GM21786 (cell line): ENCODE data around the gene FCN3.

ENCODE experiments used
- ATAC-seq: cut with Tn5 transposase; IDR thresholded peaks from one replicate; pipeline ENCODE4 v1.9.1; 2021; ENCODE audit not compliant: unreplicated experiment

The FCN3 gene

DNA sequence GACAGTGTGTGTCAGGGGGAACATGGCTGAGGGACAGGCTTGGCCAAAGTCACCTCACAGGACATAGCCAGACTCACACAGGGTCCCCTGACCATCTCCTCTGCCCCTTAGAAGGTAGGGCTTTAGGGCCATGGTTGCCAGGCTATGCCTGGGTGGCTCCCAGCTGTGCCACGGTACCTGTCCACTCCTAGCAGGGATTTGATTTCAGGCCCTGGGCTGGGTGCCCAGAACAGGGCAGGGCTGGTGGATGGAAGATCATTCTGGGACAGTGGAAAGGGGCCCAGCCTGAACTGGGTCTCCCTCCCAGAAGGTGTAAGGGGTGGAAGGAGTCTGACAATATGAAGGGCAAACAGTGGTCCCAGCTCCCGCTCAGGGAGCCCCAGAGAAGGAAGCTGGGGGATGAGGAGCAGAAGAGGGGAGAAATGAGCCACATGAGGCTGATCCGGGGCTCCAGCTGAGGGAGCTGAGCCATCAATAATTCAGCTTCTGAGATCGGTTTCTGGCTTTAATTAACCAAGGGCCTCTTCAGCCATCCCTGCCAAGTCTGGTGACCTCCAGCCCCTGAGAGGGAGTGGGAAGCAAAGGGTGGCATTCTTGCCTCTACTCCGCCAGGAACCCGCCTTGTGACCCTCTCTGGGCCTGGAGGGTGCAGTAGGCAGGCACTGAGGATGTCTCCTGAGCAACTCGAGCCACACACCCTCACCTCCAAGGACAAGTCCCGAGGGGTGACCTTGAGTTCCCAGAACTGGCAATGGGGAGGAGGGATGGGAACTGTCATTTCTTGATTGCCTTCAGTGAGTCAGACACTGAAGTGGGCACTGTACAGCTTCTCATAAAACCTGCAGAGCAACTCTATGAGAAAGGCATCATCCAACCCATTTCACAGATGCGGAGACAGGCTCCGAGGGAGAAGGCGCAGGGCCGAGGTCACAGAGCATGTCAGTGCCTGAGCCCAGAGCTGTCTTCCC, 6.4 kb upstream of the FCN3 start:
- ATAC-seq, result no peak

DNA sequence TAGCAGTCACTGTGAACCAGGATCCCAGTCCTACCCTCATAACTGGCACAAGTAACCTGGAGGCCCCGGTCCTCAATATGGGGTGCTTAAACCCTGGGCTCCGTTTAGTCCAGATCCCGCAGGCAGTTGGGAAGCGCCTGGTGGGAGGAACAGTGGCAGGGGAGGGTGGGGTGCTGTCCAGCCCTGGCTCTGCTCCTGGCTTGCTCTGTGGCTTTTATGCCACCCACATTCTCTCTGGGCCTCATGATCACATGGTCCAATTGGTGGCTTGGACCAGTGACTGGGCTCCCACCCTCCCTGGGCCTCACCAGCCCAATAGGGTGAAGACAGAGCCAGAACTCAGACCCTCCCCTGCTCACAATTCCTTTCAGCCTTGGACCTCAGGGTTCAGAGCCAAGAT, 5.6 kb upstream of the FCN3 start:
- ATAC-seq, result no peak

DNA sequence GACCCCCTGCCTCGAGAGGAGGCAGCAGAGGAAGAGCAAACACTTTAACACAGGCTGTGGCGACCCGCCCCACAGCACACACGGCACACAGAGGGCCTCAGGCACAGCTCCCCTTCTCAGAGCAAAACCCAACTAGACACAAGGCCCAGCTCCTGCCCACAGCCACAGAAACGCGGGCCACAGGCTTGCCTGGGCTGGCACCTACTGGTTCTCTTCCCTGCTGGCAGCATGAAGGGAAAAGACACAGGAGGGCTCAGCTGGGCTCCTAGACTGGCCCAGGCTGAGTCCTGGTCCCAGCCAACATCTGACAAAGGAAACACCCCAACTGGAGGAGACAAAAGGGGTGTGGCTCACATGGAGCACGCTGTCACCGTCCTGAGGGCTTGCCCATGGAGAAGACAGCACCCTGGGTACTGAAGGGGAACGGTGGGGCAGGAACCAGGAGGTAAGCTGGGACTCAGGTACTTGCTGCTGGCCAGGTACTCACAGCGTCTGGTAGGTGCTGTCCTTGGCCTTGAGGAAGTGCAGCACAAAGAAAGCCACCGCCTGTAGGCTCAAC, 5.0 kb upstream of the FCN3 start:
- ATAC-seq, result no peak

DNA sequence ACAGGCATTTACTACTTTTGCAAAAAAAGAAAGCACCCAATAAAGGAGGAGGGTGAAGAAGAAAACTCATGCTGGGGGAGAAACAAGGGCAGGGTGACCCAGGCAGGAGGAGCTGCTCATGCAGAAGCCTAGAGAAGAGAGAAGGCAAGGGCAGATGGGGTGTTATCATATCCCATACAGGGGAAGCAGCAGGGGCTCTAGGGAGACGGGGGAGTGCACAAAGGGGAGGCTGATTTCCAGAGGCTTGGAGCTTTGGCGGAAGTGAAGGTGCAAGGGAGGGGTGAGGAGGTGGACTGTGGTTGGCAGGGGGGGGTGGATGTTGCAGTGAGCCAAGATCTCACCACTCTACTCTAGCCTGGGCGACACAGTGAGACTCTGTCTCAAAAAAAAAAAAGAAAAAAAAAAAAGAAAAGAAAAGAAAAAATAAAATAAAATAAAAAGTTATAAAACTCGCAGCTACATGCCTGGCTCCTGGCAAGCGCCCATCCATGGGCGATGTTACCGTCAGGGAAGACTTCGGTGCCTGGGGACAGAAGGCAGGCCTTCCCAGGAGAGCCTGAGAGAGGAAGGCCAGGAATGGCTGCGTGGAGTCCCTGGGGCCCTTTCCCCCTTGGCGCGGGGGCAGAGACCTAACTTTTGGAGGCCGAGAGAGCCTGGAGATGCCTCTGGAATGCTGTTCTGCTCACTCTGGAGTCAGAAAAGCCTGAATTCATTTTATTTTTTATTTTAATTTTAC, 3.3 kb upstream of the FCN3 start:
- ATAC-seq, result no peak

DNA sequence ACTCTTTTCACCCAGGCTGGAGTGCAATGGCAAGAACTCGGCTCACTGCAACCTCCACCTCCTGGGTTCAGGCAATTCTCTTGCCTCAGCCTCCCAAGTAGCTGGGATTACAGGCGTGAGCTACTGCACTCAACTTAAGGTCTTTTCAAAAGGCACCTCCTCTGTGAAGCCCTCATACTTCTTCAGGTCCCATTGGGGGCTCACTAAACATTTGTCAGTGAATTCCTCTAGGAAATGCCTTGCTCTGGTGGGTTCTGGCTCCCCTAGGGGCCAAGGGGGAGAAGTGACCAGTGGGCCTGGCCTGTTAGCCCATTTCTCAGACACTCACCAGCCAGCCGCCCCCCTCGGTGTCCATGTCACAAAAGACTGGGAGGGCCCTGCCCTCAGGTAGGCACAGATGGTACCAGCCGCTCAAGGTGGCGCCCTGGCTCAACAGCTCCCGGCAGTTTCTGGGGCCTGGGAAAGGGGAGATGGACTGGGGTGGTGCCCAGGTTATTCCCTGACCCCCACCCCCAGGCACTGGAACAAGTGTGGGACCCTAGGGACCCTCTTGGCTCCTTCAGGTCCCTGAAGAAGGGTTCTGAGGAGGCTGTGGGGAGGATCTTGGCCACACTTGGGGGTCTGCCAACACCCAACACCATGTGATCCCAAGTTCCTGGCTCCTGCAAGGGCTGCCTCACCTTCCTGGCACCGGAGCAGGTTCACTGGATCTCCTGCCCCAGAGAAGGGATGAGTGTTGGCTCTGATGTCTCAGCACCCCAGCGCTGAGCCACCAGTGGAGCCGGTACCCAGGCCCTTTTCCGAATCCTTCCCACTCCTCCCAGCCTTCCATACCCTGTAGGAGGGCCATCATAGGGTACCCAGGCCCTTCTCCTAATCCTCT, 1.6 kb downstream of the FCN3 start:
- no peak for ATAC-seq

DNA sequence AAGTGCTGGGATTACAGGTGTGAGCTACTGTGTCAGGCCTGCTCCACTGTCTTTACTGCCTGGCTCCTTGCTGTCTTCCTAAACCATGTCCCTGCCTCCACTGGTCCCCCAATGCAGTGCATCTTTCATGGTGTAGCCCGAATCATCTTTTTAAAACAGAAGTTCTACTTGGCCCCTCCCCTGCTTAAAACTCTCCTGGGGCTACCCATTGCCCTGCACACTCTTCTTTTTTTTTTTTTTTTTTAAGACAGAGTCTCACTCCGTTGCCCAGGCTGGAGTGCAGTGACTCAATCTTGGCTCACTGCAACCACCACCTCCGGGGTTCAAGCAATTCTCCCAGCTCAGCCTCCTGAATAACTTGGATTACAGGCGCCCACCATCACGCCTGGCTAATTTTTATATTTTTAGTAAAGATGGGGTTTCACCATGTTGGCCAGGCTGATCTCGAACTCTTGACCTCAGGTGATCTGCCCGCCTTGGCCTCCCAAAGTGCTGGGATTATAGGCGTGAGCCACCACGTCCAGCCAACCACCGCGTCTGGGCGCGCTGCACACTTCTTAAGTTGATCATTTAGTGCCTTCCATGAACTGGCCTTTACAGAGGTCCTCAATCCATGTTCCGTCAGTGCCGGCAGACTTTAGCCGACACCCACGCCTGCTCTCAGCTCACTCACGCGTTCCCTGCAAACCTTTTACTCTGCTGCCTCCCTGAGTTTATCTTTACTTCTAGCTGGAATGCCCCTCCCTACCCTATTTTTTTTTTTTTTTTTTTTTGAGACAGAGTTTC, 2.4 kb downstream of the FCN3 start:
- ATAC-seq, result no peak

DNA sequence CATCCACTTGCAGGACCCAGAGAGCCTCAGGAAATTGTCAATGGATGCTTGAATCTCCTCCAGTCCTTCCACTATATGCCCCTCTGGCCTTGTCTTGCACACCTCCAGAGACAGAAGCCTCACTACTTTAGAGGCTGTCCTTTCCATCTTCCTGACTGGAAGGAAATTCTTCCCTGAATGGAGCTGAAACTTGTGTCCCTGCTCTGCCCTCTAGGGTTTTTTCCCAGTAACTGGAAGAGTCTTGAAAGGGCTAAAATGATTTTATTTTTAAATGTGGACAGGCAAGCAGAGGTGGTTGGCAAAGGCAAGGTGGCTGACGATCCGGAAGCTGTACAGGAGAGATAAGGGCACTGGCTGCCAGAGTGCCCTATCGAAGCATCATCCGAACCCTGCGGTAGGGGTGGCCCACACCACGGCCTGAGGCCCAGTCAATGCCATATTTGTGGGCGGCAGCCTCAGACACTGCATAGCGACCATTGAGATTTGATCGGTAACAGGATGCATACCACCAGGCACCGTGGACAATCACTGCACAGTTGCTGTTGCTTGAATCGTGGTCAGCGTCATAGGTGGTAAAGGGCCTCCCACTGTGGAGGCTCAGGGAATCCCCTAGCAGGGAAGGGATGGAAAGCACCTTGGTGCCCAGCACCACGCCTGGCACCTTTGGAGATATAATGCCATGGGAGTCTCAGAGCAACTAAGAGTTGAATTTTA, 5.6 kb downstream of the FCN3 start:
- no peak for ATAC-seq

DNA sequence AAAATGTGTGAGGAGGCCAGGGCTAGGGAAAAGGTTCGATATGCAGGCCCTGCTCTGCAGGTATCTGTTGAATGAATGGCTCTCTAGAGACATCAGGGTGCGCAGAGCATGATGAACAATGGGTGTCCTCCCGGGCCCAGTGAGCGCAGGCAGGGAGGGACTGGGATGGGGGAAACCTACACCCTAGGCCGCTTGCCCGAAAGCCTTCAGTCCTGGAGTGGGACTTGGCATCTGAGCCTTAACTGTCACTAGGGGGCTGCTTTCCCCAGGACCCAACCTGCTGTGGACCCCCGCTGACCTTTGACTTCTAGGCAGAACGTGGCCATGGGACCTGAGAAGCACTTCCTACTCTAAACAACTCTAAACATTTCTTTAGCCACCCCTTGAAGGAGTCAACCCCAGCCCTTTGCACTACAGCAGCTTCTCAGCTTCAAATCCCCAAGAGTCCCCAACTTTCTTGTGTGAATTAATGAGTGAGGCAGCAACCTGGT, 7.4 kb downstream of the FCN3 start:
- ATAC-seq, result no peak

DNA sequence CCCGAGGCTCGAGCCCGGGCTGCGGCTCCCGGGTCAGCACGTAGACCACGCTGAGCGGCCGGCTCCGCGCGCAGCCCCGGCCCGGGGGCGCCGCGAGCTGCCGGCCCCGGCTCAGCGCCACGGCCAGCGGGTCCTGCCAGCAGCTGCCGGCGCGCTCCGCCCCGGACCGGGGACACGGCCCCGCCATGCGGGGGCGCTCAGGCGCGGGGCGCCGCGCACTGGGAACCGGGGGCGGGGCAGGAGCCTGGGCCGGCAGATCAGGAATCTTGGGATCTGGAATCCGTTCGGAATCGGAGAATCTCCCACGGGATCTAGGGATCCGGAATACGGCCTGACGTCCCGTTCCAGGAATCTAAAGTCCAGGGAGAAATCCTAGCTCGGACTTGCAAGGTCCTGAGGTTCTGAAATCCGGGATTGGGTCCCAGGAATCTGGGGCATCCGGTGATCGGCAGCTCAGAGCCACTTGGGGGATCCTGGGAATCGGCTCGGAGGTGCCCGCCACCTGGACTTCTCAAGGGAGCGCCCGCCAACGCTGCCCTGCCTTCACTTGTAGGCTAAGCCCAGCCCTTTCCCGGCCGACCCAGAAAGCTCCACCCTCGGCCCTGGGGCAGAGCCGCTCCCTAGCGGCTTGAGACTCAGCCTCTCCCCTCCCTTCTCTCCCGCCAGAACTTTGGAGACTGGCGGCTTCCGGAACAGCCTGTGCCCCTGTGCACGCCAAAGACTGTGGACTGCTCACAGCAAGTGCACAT, 8.0 kb downstream of the FCN3 start, which contains the start of gene MAP3K6:
TSS of gene MAP3K6 (minus strand) at position 551 of the 749 bp plus-strand sequence. CDS start at position 187, 364 bp downstream.
- ATAC-seq, result no peak

DNA sequence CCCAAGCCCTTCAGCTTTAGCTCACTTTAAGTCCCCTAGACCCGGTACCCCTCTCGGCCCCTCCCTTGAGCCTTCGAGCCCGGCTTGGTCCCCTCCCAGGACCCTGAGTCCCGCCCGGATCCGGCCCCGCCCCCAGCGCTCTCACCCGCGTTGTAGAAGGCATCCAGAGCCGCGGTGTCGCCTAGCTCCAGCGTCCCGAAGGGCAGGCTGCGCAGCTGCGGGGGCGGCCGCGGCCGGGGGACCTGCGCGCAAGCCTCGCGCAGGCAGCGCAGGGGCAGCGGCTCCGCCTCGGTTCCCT, 8.6 kb downstream of the FCN3 start:
- no peak for ATAC-seq

DNA sequence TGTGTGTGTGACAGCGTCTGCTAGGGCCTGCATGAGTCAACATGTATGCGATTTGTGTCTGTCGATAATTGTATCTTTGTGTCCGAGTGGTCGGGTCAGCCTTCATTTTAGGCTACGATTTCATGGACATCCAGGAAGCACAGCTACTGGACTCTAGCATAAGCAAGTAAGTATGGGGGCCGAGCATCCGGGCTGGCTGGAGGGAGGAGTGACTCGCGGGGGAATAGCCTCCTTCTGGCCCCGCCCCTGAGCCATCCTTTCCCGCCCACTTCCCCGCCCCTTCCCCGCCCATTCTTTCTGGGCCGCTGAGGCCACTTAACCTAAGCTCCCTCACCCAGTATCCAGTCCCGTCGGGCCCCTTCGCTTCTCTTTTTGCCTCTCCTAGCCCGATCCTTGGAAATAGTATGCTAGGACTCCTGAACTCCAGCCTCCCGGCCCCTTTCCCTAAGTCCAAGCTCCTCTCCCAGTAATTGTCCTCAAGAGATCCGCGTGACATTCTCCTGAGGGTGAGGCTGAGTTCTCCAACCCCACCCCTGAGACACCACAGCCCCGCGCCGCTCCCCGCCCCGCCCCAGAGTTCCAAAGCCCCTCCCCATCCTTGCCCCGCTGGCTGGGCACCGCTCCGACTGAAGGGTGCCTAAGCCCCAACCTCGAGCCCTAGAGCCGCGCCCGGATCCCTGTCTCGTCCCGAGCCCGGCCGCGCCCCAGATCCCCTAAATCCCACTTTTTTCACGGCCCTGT, 9.1 kb downstream of the FCN3 start:
- no peak for ATAC-seq

DNA sequence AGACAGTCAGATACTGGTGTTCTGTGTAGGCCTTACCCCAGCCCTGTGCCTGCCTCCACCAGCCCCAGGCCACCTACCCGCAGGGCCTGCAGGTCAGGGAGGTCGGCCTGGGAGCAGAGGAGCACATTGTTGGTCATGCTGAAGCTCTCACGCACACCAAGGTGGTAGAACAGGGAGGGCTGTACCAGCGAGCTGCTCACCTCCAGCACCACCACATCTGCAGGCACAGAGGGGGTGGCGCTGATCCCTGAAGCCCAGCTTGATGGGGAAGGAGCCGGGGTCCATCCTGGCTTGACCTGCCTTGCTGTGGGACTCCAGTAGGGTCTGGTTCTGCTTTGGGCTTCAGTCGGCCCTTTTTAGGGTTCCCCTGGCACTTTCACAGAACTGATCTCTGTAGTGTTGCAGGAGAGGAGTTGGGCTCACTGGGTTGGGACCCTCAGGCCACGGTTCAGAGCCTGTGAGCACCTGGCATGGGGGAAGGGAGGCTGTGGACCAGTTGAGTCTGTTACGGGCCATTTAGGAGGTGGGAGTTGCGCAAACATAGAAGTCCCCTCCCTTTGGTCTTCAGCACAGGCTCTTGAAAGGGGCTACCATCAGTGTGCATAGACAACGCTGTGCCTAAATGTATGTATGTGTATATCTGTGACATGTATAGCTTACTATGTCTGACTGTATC, 9.8 kb downstream of the FCN3 start:
- ATAC-seq, result no peak

DNA sequence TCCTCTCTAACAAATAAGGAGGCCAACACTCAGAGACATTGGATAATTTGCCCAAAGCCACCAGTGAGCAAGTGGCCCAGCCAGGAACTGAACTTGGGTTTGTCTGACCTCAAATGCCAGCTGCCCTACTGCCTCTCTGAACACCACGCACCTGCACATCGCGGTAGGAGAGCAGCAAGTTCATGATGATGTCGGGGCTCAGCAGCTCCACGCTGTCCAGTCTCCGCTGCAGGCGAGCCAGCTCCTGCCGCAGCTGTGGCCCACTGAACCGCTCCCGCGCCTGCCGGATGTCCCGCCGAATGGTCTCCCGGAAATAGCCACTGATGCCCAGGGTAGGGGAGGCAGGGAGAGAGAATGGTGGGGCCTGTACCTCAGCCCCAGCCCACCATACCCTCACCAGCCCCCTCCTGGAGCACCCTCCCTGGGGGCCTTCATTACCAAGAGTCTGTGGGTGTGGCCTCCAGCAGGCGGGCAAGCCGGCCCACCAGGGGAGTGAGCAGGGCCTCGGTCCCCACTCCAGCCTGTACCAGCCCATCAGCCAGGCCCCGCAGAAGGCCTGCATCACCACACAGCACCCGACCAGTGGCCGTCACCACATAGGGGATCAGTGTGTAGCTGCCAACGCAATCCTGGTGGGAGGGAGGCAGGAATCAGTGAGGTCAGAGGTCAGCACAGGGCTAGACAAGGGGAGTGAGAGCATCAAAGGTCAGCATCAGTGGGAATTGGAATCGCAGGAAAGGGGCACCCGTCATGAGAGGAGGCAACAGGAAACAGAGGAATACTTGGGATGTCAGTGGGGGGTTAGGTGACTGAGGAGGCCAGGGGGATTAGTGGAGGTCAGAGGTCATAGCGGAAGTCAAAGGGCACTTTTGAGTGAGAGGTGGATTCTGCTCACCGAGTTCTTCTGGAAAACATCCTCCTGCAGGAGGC, 10.6 kb downstream of the FCN3 start:
- no peak for ATAC-seq

DNA sequence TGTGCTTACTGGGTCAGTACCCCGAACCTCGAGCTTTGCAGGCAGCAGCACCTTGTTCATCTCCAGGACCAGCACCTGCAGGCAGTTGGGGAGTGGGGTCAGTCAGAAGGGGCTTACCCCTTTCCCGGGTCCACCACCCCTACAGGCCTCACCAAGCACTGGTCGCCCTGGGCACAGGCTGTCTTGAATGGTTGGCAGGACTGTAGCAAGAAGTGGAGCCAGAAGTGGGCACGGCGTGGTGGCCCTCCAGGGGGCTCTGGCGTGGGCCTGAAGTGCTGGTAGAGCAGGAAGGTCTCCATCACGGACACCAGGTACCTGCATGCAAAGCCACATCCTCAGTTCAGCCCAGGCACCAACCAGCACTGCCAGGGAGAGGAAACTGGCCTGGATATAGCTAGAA, 13.1 kb downstream of the FCN3 start:
- ATAC-seq, result no peak

DNA sequence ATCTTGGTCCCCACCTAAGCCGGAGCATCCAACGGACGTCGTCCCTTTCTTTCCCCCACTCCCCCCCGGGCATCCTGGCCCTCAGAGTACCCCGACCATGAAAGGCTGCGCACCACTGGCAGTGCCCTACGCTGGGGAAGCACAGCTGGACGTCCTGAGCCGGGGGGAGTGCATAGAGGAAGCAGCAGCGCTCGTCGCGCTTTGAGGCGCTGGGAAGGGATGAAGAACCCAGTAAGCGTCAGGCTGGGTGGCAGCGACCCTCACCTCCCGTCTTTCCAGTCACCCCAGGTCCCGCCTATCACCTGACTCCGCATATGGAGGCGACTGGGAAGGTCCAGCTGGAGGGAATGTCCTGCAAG, 13.6 kb downstream of the FCN3 start:
- no peak for ATAC-seq
